GM21526 (cell line): ENCODE measurements around the gene FARP1.

ENCODE experiments used
- ATAC-seq: cut with Tn5 transposase; IDR thresholded peaks from one replicate; pipeline ENCODE4 v1.9.1; 2021; ENCODE audit warnings: moderate library complexity; ENCODE audit not compliant: unreplicated experiment, low FRiP score

FARP1 gene

DNA sequence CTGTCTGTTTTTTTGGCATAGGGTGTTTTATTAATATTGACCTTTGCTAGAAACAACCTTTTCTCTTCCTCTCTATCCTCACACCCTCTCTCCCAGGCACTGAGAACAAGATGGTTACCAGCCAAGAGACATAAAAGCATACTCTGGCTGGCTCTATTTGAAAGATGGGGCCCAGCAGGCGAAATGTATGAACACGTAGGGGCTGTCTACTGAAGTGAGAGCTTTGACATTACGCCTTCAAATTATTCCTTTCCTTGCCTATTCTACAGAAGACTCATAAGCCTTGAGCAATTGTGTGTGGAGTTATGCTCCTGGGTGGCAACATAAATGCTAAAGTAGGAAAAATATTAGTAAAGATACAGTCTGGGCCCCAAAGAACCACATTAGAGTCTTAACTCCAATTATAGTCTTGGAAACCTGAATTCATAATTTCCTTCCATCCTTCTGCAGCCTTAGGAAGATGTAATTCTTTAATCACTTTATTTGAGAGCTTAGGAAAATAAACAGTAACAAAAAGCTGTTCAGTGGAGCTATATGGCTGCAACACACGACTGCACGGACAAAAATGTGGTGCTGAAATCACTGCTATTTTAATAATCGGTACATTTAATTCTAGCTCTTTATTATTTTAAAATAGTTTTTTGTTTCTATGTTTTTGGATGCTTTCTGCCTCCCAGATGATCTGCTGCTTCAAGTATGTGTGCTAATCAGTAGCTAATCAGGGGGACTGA lies 156.5 kb downstream of the FARP1 start:
- no peak for ATAC-seq

DNA sequence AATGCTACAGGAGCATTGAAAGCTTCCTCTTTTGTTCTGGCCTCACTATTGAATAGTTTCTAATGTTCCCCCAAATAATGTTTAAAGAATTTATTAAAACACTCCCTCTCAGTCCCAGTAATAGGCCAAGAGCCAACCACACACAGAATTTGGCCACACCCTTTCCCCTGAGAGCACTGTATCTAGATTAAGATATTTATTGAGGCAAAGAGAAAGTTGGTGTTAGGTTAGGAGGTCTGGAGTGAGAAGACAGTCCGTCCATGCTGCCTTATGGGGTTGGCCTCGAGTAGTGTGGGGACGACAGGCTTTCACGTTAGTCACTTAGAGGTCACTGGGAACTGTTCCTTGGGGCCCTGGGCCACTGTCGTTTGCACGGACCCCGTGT lies 157.1 kb downstream of the FARP1 start:
- no peak for ATAC-seq

DNA sequence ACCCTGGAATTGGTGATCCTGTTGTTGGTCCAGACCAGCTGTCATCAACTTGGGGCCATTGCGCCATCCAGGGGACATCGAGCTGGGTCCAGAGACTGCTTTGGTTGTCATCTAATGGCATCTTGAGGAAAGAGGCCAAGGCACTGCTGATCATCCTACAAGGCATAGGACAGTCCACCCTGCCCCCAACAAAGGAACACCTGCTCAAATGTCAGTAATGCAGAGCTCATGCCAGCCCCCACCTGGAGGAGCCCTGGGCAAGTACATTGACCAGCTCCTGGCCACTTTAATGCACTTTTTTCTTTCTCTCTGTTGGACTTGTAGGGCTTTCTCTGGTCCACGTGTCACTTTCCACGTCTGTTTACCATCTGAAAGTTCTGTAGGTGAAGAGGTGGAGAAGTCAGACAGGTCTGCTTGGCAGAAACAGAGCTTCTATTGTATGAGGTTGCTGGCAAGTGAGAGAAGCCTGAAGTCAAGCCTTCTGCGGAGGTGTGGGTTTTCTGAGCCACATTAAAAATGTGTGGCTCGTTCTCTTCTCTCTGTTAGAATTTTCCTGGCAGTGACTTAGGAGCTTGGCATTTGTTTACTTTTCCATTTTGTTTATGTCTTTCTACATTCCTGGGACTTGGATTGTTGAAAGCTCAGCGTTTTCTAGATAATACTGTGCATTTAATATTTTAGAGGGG lies 158.2 kb downstream of the FARP1 start:
- no peak for ATAC-seq

DNA sequence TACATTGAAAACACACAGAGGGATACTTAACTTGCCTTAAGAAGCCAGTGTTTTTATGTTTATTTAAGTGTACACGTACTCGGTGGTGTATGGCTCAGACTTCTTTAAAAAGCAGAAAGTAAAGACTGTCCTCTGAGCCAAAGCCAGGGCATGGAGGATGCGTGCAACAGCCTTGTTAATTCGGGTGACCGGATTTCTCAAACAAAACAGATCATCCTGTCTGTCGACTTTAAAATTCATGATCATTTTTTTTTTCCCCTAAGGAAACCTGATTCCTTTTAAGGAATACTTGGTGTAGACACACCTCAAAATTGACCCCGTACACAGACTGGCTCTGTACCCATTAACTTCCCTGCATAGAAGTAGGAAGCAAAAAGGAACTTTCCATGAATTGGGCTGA lies 158.8 kb downstream of the FARP1 start:
- ATAC-seq = no peak

DNA sequence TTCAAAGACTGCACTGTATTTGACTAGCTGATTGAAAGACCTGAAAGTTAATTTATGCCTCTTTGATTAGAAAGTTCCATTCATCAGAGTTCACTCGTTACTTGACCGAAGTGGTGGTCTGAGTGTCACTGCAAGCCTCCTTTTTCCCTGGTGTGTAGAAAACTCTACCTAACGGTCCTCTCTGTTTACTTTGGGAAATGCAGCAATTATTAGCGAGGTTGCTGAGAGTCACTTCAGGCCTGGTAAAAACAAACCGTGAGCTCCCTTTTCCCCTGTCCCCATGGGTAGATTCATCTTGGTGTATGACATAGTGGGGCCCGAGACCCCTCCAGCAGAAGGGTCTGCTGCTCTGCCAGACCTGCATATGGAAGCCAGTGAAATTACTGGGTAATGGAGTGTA lies 161.0 kb downstream of the FARP1 start:
- no peak for ATAC-seq

DNA sequence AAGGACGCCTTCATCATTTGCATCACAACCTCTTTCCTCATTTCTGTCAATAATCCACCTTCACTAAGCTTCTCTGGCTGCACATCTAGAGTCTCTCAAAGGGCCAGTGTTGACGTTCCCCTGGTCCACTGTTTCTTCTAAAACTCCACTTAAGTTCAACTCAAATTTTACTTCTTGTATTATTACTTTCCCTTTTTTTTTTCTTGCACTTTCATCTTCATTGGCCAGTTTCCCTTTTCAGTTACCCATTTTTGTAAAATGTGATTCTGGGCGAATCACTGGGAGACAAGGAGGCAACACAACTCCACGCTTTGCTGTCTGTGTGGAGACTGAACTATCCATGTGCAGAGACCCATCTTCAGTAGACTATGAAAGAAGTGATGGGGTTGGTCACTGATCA lies 162.8 kb downstream of the FARP1 start:
- no peak for ATAC-seq

DNA sequence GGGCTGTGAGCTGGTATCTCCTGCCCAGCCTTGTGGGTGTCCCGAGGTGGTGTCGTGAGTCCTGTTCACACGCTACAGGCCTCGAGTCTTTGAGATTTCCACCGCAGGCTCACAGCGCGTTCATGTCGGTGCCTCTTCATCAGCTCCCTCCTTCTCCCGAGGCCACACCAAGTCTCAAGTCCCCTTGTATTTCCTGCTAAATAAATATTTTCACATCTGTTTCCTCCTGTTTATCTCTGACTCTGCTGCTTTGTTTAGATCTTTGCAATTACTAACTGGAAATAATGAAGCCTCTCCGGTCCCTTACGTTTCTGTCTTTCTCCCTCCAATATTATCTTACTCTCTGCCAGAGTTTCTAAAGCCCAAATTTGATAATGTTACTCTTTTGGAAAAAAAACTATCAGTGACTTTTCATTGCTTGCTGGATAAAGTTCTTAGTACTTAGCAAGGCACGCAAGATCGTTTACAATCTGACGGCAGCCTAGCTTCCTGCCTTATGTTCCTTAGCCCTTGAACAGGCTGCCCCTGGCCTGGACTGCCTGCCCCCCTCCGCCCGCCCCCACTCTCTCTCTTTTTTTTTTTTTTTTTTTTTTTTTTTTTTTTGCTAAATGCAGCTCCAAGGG lies 164.7 kb downstream of the FARP1 start:
- ATAC-seq = no peak

DNA sequence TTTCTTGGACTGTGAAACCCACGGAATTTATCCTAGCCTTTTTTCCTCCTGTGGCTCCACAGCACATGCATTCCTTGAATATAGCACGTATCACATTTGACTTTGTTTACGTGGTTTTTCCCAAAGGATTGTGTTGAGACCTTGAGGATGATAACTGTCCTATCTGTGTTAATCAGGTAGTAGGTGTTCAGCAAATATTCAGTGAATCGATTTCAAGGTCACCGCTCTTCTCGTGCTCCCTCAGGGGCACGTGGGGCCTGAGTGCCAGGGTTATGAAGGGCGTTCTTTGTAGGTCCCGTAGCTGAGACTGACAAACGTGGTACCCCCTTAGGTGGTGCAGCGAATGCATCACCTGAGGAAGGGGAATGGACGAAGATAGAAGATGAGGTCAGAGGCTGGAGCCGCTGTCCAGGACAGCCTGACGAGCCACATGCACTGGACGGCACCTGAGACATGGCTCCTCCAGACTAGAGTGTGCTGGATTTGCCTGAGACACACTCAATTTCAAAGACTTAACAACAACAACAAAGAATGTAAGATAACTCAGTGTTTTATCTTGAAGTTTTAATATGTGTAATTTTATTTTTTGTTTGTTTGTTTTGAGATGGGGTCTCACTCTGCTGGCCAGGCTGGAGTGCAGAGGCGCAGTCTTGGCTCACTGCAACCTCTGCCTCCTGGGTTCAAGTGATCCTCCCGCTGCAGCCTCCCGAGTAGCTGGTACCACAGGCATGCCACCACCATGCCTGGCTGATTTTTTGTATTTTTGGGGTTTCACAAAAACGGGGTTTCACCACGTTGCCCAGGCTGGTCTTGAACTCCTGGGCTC lies 165.4 kb downstream of the FARP1 start:
- ATAC-seq = no peak

DNA sequence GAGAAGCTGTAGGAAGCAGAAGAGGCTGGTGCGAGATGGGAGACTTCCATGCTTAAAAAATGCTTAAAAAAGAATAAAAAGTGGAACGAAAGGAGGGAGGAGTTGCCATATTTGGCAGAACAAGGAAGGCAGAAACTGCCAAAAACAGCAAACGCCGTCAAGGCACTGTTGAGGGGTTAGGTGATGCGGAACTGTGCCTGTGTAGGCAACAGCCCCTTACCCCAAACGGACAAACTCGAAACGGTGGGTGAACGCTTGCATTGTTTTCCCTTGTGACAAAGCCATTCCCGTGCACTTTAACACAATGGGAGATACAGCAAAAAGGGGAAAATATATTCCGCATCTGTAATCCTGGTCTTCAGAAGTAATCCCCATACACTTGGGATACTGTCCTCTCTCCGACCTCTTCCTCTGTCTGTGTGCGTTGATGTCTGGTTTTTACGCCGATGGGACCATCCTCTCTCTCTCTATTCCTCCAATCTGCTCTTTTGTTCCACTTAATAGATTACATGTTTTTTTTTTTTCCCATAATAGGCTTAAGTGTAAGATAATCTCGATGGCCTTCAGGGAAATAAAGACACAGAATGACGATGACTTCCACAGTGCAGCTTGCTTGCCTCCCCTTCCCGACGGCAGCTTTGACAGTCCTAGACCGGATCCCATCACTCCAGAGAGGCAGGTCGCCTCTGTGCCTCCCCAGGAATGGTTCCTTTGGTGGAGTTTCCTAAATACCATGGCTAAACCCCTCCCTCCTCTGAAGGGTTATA lies 166.9 kb downstream of the FARP1 start:
- ATAC-seq = no peak

DNA sequence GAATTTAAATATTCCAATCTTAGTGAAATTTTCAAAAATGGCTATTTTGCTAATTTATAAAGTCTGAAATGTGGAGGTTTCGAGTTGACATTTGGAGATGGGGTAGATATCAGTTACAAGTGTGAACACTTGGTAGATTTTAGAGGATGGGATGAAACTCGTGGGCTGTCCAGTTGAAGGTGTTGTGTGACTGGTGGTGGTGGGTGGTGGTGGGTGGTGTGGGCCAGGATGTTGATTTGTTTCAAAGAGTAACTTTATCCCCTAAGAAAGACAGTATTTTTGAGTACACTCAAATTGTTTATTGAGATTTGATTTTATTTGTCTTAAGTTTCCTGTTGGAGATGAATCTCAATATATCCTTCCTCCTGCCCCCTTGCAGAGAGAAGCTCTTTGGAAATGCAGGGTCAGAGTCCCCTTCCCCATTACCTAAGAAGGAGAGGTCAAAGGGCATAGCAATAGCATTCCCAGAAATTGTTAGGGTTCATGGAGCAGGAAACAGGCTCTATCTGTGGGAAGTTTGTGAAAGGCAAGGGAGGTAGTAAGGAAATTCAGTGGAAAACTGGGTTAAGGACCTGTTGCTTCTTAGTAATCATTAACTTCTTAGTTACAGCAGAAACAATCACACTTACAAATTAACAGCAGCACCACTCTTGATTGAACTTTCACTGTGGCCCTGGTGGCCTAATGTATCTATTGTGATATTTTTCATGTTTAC lies 167.7 kb downstream of the FARP1 start:
- ATAC-seq = no peak

DNA sequence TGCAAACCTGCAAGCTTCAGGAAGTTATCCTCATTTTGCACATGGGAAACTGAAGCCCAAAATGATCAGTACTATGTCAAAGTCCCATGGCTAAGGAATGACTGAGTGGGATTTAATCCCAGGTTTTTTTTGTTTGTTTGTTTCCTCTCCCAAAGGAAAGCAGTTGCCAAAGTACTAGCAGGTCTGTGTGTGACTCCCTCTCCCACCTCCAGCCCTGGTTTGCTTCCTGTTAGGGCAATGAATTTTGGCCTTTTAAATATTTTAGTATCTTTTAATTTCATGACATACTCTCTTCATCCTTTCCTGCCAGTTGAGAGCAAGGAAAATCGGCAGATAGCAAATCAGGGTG lies 168.3 kb downstream of the FARP1 start:
- no peak for ATAC-seq

DNA sequence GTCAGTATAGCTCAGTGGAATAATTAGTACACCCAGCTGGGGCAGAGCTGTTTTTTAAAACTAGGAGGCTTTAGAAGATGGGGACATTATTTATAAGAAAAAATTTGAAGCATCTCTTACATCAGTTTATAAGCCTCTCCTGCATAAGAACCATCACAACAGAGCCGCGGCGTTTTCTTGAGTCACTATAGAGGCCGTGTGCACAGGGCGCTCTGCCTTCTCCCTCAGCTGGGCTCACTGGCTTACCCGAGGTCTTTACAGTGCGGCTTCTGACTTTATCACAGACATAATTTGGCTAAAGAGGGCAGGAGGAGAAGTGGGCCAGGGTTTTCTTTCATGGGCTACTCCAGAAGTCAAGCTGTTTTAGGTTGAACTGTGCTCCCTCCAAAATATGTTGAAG lies 169.7 kb downstream of the FARP1 start:
- no peak for ATAC-seq

DNA sequence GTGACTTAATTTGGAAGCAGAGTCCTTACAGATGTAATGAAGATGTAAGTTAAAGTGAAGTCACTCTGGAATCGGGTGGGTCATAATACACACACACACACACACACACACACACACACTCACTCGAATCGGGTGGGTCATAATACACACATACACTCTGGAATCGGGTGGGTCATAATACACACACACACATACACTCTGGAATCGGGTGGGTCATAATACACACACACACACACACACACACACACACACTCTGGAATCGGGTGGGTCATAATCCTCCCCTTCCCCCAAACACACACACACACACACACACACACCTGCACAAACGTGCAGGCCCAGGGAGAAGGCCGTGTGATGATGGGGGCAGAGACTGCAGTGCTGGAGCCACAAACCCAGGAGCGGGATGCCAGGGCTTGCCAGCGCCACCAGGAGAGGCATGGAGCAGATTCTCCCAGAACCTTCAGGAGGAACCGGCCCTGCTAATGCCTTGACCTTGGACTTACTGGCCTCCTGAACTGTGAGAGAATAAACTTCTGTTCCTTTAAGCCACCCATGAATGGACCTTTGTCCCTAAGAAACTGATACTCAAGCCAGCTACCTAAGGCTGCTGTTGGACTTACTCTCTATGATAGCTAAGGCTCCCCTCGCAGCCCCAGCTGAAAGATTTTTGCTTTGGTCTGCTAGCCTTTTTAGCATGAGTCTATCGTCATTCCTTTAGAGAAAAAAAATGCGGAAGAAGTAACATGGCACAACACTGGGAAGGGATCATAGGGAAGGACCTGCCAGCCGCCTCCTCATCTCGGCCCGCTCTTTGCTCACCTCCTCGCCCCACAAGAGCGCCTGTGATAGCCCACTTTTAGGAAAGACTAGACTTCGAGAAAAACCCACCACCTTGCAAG lies 170.4 kb downstream of the FARP1 start:
- ATAC-seq = no peak

DNA sequence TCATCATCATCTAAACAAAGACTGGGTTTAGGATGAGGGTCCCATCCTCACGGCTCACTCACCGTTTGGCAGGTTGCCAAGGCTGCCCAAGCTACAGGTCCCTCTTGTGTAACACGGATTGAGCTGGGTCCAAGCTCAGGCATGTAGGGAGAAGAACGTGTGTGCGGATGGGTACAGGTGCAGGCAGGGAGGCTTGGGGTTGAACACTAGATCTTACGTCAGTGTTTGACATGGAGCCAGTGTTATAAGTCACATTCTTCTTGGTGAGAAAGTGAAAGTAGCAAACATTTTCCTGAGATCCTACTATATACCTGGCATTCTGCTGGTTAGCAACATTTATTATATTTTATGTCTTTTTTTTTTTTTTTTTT lies 171.0 kb downstream of the FARP1 start:
- no peak for ATAC-seq

DNA sequence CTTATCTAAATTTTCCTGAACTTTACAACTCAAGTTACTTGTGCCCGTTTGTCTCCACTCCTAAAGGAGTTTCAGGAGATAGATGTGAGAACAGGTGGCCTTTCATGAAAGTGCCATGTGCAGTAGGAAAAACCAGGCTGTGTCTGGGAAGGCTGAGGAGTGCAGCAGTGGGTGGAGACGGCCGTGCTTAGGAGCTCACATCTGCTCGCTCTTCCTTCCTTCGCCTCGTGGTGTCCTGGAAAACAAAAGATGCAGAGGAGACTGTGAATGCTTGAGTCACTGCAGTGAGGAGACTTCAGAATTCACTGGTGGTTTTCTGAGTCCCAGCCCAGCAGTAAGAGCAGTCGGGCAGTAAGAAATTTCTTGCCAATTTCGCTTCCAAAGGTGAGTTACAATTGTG lies 172.6 kb downstream of the FARP1 start:
- no peak for ATAC-seq

DNA sequence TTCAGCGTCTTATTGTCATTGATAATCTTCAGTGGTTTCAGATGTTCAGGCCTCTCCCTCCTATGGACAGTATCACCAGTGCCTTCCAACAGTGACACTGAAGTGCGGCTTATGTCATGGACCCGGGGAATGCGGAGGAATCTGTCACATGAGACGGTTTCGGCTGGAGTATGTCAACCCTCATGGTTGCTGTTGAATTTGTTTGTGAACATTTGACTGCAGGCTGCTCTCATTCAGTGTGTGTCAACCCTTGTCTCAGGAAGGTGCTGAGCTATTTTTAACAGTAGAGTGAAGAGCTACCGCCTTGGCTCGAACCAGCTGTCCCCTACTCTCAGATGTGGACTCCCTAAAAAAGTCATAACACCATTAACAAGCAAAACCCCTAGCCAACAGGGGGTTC lies 173.0 kb downstream of the FARP1 start:
- ATAC-seq = no peak

DNA sequence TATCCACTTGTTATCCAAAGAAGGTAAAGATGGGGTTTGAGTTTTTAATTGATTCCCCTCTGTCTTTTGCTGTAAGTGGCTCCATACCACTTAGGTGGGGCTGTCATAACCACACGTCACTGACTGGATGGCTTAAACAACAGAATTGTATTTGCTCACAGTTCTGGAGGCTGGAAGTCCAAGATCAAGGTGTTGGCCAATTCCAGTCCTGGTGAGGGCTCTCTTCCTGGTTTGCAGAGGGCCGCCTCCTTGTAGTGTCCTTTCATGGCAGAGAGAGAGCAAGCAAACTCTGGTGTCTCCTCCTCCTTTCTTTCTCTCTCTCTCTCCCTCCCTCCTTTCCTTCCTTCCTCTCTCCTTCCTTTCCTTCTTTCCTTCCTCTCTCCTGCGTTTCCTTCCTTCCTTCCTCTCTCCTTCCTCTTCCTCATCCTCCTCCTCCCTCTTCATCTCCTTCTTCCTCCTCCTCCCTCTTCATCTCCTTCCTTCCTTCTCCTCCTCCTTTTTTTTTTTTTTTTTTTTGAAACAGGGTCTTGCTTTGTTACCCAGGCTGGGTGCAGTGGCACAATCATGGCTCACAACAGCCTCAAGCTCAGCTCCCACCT lies 174.8 kb downstream of the FARP1 start:
- no peak for ATAC-seq

DNA sequence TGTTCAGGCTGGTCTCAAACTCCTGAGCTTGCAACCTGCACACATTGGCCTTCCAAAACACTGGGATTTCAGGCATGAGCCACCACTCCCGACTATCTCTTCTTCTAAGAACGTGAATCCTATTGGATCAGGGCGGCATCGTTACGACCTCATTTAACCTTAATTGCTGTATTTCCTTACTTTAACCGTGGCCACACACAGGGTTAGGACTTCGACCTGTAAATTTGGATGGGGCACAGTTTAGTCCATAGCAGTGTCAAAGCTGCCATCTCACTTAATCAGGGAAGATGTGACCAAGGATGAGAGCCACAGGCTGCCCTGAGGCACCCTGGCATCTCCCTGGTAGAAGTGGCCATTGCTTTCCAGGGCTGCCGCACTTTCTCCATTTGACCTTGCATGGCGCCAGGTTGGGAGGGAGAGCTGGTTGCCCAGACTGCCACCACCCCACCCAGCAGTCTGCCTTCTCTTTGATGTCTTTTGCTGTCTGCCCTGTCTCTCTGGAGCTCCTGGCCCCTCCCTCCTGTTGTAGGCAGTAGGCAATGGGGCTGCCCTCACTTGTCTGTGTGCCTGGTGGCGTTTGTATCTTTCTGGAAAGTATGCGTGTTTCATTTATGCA lies 175.5 kb downstream of the FARP1 start:
- ATAC-seq = no peak
